GM21367 (cell line): ENCODE results near the gene KSR1.
"Not testable (repeated sequence)": the region's sequence is repeated elsewhere in the genome, so short reads cannot be mapped to it uniquely, and the experiment has no call there.

ENCODE experiments used
- ATAC-seq: cut with Tn5 transposase; IDR thresholded peaks from one replicate; pipeline ENCODE4 v1.9.1; 2021; ENCODE audit not compliant: unreplicated experiment

Gene KSR1

DNA sequence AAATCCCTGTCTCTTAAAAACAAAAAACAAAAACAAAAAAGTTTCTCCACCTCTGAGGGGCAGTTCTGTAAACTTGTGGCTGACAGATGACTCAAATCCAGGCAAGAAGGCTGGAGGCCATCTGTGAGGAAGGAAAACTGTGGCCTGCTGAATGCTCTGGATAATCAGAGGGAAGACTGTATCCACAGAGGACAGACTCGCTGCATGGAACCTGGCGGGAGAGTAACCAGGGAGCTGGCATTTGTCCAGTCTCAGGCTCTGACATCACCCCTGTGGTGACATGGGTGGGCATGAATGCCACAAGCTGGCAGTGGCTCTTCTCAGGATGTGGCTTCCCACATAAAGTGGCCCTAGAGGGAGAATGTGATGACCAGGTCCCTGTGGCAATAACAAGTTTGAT, 2.8 kb upstream of the KSR1 start:
- ATAC-seq, result no peak

DNA sequence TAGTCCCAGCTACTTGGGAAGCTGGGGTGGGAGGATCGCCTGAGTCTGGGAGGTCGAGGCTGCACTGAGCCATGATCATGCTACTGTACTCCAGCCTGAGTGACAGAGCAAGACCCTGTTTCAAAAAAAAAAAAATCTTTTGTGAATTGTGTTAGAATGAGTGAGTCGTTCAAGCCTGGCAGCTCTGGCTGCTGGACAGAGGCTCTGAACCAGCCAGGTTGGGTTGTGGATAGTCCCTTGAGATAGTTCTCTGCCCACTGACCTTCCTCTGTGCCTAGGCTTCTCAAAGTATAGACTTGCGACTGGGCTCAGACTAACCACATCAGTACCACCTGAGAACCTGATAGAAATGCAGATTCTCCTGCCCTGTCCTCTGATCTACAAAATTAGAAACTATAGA, 2.2 kb upstream of the KSR1 start:
- no peak for ATAC-seq

DNA sequence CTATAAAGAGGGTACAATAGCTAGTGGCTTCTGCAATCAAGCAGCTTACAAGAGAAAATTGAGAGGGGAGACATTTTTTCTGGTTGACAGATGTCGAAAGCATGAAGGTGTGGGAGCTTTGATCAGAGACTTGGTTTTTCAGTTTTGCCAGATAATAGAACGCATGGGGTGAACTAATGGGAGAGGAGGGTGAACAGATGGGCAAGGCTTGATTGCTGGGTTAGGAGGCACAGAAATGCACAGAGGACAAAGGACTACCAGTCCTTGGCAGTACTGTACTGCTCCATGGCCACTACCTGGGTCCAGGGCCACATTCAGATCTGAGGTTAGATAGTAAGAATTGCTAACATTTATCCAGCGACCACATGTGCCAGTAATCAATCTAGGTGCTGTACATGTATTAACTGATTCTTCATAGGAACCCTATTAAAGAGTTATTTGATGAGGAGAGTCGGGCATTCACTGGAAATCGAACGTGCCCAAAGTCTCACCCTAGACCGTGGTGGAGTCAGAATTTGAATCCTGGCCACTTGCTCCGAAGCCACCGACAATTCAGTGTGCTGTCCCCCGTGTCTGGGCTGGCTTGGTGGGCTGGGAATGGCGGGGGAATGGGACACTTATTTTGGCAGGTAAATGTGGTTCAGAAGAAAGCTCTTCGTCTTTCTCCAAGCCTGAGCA, 873 bp upstream of the KSR1 start:
- ATAC-seq, result no peak

DNA sequence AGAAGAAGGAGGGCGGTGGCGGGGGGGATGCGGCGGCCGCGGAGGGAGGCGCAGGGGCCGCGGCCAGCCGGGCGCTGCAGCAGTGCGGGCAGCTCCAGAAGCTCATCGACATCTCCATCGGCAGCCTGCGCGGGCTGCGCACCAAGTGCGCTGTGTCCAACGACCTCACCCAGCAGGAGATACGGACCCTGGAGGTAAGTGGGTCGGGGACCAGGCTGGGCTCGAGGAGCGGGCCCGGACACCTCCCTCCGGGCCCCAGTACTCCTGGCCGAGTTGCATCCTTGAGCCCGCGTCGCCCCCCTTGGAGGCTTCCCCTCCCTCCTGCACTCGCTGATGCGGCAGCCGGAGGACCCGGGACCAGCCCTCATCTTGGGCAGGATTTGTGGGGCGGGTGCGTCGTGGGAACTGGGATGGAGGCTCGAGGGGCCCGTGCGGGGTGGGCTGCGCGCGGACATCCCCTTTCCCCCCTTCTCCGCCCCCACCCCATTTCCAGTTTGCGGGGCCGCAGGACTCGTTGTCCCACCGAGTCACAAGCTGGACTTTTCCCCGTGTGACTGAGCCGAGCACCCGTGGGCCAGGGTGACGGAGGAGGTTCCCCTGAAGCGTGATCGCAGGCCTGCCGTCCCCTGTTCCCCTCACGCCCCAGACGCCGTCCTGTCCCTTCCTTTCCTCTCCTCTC, 572 bp downstream of the KSR1 start:
- no peak for ATAC-seq

- ATAC-seq, result no peak
These were observed 1.1 kb downstream of the KSR1 start for GRCh38 chr17:27457360-27457715.

DNA sequence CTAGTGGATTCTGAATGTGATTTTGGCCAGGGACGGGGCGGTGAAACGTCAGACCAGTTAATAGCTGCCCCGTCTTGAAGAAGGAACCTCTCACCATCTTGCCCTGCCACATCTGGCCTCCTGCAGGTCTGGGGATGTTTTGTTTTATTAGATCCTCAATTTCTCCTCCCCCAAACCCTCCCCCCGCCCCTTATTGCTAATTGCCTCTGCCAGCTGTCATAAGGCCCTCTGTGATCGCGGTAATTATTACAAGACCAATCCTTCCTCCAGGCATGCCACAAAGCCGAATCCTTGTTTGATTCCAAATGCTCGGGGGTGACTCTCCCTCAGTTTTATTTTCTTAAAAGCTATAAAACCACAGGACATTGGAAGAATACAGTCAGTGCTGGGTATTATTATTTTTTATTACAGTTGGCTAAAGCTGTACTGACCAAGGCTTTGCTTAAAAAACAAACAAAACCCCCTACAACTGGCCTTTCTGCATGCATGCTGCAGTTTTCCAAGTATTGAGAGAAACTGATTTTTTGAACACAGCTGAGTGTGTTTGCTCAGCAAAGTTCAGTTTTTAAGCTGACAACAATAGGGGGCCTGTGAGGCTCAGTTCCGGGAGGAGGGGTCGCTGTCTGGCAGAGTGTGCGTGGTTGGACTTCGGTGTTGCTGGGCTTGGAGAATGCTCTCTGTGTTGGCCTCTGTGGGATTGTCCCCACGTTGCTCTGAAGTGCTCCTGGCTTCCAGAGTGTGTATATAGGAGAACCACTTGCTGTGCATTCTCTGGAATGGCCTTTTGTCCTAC, 1.7 kb downstream of the KSR1 start:
- ATAC-seq, result no peak

DNA sequence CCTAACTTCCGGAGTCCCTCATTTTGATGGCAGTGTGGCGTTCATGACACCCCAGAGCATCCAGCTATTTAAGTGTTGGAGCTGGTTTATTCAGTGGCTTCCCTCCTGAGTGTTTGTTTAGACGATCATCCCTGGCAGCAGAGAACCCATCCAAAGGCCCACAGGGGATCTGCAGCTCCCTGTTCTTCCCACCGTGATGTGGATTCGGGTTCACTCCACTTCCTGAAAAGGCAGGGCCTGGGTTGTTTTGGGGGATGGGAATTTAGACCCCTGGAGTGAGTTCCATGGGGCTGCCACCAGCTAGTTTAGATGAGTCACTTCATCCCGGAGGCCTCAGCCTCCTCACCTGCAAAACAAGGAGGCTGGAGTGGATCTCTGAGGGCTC, 2.3 kb downstream of the KSR1 start:
- ATAC-seq, result no peak

GRCh38 chr17:27459433-27459832, 3.2 kb downstream of the KSR1 start:
- ATAC-seq, result no peak

DNA sequence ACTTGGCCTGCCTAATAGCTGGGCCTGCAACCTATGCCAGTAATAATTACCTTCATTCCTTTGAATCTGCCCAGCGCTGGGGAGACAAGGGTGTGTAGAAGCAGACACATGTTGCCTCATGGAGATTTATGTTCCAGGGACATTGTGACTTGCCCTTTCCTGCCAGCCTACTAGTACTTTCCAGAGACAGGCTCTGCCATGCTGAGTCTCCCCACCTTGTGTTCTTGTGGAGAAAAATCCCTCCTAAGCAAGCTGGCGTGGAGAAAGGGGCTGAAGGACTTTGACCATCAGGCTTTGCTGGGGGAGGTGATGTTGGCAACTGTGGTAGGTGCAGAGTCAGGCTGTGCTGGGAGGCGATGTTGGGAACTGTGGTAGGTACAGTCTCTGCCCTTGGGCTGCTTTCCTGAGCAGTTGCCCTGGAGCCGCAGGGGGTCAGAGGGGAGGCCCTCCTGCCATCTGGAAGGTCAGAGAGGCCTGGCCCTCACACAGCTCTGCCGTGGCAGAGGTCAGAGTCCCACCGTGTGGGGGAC, 4.0 kb downstream of the KSR1 start:
- no peak for ATAC-seq

DNA sequence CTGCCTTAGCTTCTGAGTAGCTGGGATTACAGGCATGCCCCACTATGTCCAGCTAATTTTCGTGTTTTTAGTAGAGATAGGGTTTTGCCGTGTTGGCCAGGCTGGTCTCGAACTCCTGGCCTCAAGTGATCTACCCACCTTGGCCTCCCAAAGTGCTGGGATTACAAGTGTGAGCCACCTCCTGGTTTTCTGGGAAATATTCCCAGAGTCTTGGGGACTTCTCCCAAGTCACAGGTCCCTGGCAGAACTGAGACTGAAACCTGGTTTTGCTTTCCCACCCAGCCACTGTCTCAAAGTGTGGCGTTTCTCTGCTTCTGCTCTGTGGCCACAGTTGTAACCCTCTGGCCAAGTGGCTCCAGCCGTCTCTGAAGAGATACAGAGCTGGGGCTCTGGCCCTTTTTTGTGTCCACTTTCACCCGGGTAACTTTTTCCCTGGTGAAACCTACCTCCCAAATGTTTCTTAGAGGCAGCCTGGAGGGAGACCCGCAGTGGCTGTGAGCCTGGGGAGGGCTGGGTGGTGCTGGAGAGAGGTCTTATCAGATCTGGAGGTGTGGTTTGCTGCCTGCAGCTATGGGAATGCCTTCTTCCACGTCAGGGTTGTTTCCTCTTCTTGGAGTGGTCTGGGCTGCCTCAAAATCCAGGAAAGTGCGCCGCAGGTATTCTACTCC, 5.1 kb downstream of the KSR1 start:
- ATAC-seq, result no peak

GRCh38 chr17:27462149-27462548, 5.9 kb downstream of the KSR1 start:
- ATAC-seq, result no peak

- ATAC-seq, result no peak
These were observed 6.5 kb downstream of the KSR1 start for GRCh38 chr17:27462714-27463113.

- ATAC-seq, result no peak
These were observed 7.0 kb downstream of the KSR1 start for GRCh38 chr17:27463235-27463677.

- not testable (repeated sequence) for ATAC-seq
These were observed 7.8 kb downstream of the KSR1 start for GRCh38 chr17:27464019-27464418.

DNA sequence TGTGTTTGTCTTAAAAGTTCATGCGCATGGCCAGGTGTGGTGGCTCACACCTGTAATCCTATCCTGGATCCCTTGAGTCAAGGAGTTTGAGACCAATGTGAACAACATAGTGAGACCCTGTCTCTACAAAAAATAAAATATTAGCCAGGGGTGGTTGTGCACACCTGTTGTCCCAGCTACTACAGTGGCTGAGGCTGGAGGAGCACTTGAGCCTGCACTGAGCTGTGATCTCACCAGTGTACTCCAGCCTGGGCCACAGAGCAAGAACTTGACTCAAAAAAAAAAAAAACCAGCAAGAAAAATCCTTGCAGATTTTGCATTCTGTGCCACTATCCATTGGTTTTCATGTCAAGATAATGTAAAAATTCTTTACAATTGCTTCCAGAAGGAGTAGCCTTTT, 8.2 kb downstream of the KSR1 start:
- ATAC-seq, result no peak

DNA sequence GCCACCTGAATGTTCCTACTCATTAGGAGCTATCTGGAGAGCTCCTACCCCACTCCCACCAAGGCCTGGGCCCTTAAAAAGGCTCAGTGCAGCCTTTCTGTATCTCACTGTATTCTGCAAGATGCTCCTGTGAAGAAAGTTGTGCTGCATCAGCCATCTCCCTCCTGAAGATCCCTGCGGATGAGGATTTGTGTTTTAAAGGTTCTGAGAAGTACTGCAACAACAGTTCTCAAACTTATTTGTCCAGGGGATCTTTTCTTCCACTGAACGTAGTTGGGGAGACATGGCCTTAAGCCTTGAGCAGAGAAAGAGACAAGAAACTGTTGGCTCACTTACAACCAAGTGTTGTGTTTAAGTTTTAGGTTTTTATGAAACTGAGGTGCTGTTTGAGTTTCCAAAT, 9.6 kb downstream of the KSR1 start:
- ATAC-seq, result not testable (repeated sequence)

DNA sequence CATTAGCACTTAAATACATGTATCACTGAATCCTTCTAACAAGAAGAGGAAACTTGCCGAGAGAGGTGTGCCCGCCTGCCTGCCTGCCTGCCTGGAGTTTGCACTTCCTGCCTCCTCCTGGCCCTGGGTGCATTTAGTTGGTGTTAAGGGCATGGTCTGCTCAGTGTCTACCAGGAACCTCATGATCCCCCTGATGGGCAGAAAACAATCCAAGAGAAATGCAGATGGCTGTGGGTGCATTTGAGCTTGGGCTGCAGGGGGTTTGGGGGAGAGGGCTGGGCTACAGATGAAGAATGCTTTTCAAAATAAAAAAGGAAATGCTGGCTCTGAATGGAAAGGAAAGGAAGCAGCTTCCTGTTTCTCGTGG, 10.1 kb downstream of the KSR1 start:
- no peak for ATAC-seq

DNA sequence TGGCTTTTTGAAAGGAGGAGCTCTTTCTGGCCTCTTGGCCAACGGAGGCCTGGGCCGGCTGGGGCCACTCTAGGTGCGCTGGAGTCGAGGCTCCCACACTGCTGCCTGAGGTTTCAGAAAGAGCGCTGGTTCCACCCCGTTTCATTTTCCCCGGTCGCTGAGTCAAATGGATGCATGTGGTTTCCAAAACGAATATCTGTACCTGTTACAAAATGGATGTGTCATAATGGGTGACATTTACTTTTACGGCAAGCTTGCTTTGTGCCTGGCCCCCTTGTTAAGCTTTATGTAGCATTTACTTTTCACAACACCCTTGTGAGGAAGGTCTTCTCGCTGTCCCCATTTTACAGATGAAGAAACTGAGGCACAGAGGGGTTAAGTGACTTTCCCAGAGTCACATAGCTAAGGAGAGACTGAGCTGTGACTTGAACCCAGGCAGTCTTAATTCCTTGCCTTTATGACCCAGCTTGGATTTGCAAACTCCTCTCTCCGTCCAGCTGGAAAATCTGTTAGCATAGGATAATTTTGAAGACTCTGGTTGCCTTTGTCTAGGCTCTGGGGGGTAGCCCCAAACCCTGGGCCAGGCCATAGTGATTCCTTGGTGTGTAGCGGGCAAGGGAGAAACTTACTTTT, 10.6 kb downstream of the KSR1 start:
- peak; percentile 63 for ATAC-seq

- no peak for ATAC-seq
These were observed 13.0 kb downstream of the KSR1 start for GRCh38 chr17:27469256-27469655.

GRCh38 chr17:27471321-27472269, 15.3 kb downstream of the KSR1 start:
- ATAC-seq, result peak; percentile 48
